IMR-90 (cell line): ENCODE data around the gene MCM3AP. TPM values are rescaled to one million over a fixed set of nuclear protein-coding genes. Genes with fewer than 3 reads are reported as not detected.

ENCODE experiments used
- ATAC-seq: fragments of 200-7000 bp; cut with Tn5 transposase; 2 replicates; pipeline ENCODE4 v1.9.1; 2020; ENCODE audit warnings: low read depth, mild to moderate bottlenecking, moderate library complexity
- BruUV-seq: library from RNA; stranded (reverse); fragments of 400-500 nt; replicated peaks from 2 replicates; lab custom pipeline; 2021; lab: Mats Ljungman, UMichigan
- CTCF ChIA-PET: fragments of 300-600 bp; formaldehyde crosslinking; extraction: SDS; loops from one replicate; lab custom pipeline; 2021; ENCODE audit warnings: antibody characterized with exemption; lab: Yijun Ruan, JAX
- POLR2A ChIA-PET: fragments of 300-600 bp; sonication (Branson Sonifier 250); formaldehyde crosslinking; loops from one replicate; lab custom pipeline; 2022; ENCODE audit warnings: antibody characterized with exemption; ENCODE audit not compliant: unreplicated experiment; lab: Charles Lee
- DNase-seq: peaks from one replicate; pipeline ENCODE4 v3.0.0; 2013
- H2AFZ ChIP-seq: replicated peaks from 2 replicates; pipeline ENCODE3; 2013; ENCODE audit warnings: low read length, mild to moderate bottlenecking; ENCODE audit not compliant: poor library complexity
- H2AK5ac ChIP-seq: 2 replicates; pipeline ENCODE4 v1.6.1; 2013; ENCODE audit warnings: low read depth, low read length, inconsistent platforms
- H2AK9ac ChIP-seq: replicated peaks from 2 replicates; pipeline ENCODE3; 2013; ENCODE audit warnings: mild to moderate bottlenecking, low read depth, low read length, moderate library complexity; ENCODE audit not compliant: poor library complexity
- H2BK120ac ChIP-seq: 2 replicates; pipeline ENCODE4 v1.6.1; 2013; ENCODE audit warnings: low read depth, low read length, inconsistent platforms
- H2BK15ac ChIP-seq: 3 replicates; pipeline ENCODE4 v1.6.1; 2013; ENCODE audit warnings: low read depth, low read length, inconsistent platforms
- H2BK20ac ChIP-seq: 2 replicates; pipeline ENCODE4 v1.6.1; 2013; ENCODE audit warnings: low read depth, mild to moderate bottlenecking, inconsistent platforms, low read length, moderate library complexity
- H2BK5ac ChIP-seq: 2 replicates; pipeline ENCODE4 v1.6.1; 2013; ENCODE audit warnings: mild to moderate bottlenecking, low read depth, low read length, inconsistent platforms; ENCODE audit not compliant: poor library complexity, severe bottlenecking
- H3K14ac ChIP-seq: replicated peaks from 2 replicates; pipeline ENCODE4 v1.6.1; 2013; ENCODE audit warnings: low read depth, low read length, inconsistent platforms
- H3K18ac ChIP-seq: 2 replicates; pipeline ENCODE4 v1.6.1; 2013; ENCODE audit warnings: low read depth, low read length, control low read depth
- H3K23ac ChIP-seq: 2 replicates; pipeline ENCODE4 v1.6.1; 2013; ENCODE audit warnings: low read depth, low read length, inconsistent platforms
- H3K27ac ChIP-seq: 2 replicates; pipeline ENCODE4 v1.5.1; 2013; ENCODE audit warnings: mild to moderate bottlenecking, control low read depth, low read length; ENCODE audit not compliant: insufficient read depth
- H3K27me3 ChIP-seq: 2 replicates; pipeline ENCODE4 v1.6.1; 2013; ENCODE audit warnings: low read length; ENCODE audit not compliant: control insufficient read depth, insufficient read depth
- H3K36me3 ChIP-seq: 2 replicates; pipeline ENCODE4 v1.6.1; 2013; ENCODE audit warnings: low read length, mixed read lengths; ENCODE audit not compliant: control insufficient read depth, insufficient read depth
- H3K4ac ChIP-seq: 2 replicates; pipeline ENCODE4 v1.6.1; 2013; ENCODE audit warnings: low read depth, low read length, inconsistent platforms
- H3K4me1 ChIP-seq: 2 replicates; pipeline ENCODE4 v1.6.1; 2013; ENCODE audit warnings: low read length, mixed read lengths; ENCODE audit not compliant: control insufficient read depth, insufficient read depth
- H3K4me2 ChIP-seq: 2 replicates; pipeline ENCODE4 v1.6.1; 2013; ENCODE audit warnings: low read depth, mild to moderate bottlenecking, control low read depth, low read length, moderate library complexity
- H3K4me3 ChIP-seq: 2 replicates; pipeline ENCODE4 v1.5.1; 2013; ENCODE audit warnings: low read depth, mild to moderate bottlenecking, control low read depth, low read length, moderate library complexity; ENCODE audit not compliant: insufficient read depth
- H3K56ac ChIP-seq: 2 replicates; pipeline ENCODE4 v1.6.1; 2013; ENCODE audit warnings: low read length, inconsistent platforms; ENCODE audit not compliant: insufficient read depth; ENCODE audit errors: extremely low read depth
- H3K79me1 ChIP-seq, 2 experiments: 2 replicates each; pipeline ENCODE4 v1.6.1; 2013; ENCODE audit warnings: low read length in 2 of 2, inconsistent platforms in 1 of 2, low read depth in 1 of 2
- H3K9ac ChIP-seq: 2 replicates; pipeline ENCODE4 v1.6.1; 2013; ENCODE audit warnings: low read depth, low read length, control low read depth
- H3K9me1 ChIP-seq: 2 replicates; pipeline ENCODE4 v1.6.1; 2013; ENCODE audit warnings: low read length, inconsistent platforms; ENCODE audit not compliant: insufficient read depth
- H3K9me3 ChIP-seq: 2 replicates; pipeline ENCODE4 v1.6.1; 2013; ENCODE audit warnings: low read length; ENCODE audit not compliant: control insufficient read depth, insufficient read depth
- H4K20me1 ChIP-seq: 2 replicates; pipeline ENCODE4 v1.6.1; 2013; ENCODE audit warnings: low read length, inconsistent platforms; ENCODE audit not compliant: insufficient read depth
- H4K5ac ChIP-seq: 2 replicates; pipeline ENCODE4 v1.6.1; 2013; ENCODE audit warnings: mild to moderate bottlenecking, low read depth, low read length, control low read depth
- H4K8ac ChIP-seq, 2 experiments: 2 replicates each; pipeline ENCODE4 v1.6.1; 2013; ENCODE audit warnings: low read depth in 2 of 2, low read length in 2 of 2, control low read depth in 1 of 2, inconsistent platforms in 1 of 2
- H4K91ac ChIP-seq: 2 replicates; pipeline ENCODE4 v1.6.1; 2013; ENCODE audit warnings: low read depth, low read length, inconsistent platforms; ENCODE audit not compliant: insufficient read depth
- BHLHE40 ChIP-seq: fragments of 150-350 bp; IDR thresholded peaks from 2 replicates; pipeline ENCODE4 v1.6.1; 2016; ENCODE audit warnings: mild to moderate bottlenecking, low read depth, low read length
- CEBPB ChIP-seq: IDR thresholded peaks from 2 replicates; pipeline ENCODE4 v1.6.1; 2012; ENCODE audit warnings: low read depth, low read length, improper control_type of control experiment
- FOS ChIP-seq: fragments of 150-350 bp; IDR thresholded peaks from 2 replicates; pipeline ENCODE4 v1.6.1; 2016; ENCODE audit warnings: low read depth, low read length
- MXI1 ChIP-seq: IDR thresholded peaks from 2 replicates; pipeline ENCODE4 v1.6.1; 2012; ENCODE audit warnings: low read depth, mild to moderate bottlenecking, low read length, moderate library complexity, borderline replicate concordance
- WGBS, 2 experiments: methylation state at CpG; one replicate each; pipeline versions ENCODE4 v1.1.5 to v1.1.7; 2013; ENCODE audit warnings: missing lambda C conversion rate in 2 of 2; ENCODE audit not compliant: insufficient read length in 1 of 2; ENCODE audit errors: extremely low coverage in 2 of 2; 5-methylcytosine and 5-hydroxymethylcytosine counted together
- dilution Hi-C: fragments of 300-500 bp; cut with HindIII; formaldehyde crosslinking; loops from one replicate; pipeline ENCODE4 v1.14.3; 2018; ENCODE audit warnings: low sequenced_read_pairs; ENCODE audit not compliant: unreplicated experiment
- in situ Hi-C: fragments of 300-500 bp; cut with MboI; formaldehyde crosslinking; loops from 3 replicates; pipeline ENCODE4 v1.14.3; 2019; ENCODE audit warnings: low sequenced_read_pairs, inconsistent platforms, mixed read lengths
- intact Hi-C: fragments of 100-400 bp; cut with micrococcal nuclease; formaldehyde crosslinking; loops from 2 replicates; pipeline ENCODE4 v1.10.0; 2022
- polyA plus RNA-seq, 3 experiments: library from polyadenylated mRNA; depleted of rRNA; stranded (reverse); fragments of >200 nt; gene quantifications; 2 replicates each; pipeline ENCODE4 v1.2.3, GENCODE V29; 2012; ENCODE audit warnings: low replicate concordance in 1 of 3
- total RNA-seq: library from RNA; depleted of rRNA; stranded (reverse); fragments of >200 nt; gene quantifications from 2 replicates; pipeline ENCODE4 v1.2.3, GENCODE V29; 2012
- TF ChIP-seq, protein P1 (sequence below): conservative IDR thresholded peaks from 2 replicates; pipeline ENCODE4 v1.5.1; 2012; ENCODE audit warnings: mild to moderate bottlenecking, low read depth, low read length, improper control_type of control experiment
- TF ChIP-seq, protein P2 (sequence below): fragments of 150-350 bp; IDR thresholded peaks from 2 replicates; pipeline ENCODE4 v1.6.1; 2016; ENCODE audit warnings: low read depth, mild to moderate bottlenecking, low read length, moderate library complexity, borderline replicate concordance

The MCM3AP gene
- total and polyA plus RNA-seq, 2 of the 4 experiments (the other 2 are of a cell fraction) = 46.5 to 63.1 TPM

DNA sequence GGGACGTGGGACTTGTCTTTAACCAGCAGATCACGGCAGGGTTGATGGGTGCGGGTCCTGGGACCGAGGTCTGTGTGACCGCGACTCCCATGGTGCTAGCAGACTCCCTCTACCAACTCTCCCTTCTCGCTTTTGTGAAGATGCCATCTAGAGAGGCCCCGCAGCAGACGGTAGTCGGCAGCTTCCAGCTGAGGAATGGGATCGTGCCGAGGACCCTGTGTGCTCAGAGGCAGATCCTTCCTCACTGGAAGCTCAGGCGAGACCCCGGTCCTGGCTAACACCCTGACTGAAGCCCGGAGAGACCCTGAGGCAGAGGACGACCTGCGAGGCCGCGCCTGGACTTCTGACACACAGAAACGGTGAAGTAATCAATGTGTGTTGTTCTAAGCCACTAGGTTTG, 88.7 kb downstream of the MCM3AP start:
- ChIA-PET POLR2A (no interaction called here), CTCF (no interaction called here)
- Histone ChIP-seq H3K14ac (no peak overlapping the region), H3K27me3 (no peaks in the 10 kb centered on the region), H4K8ac (no peak overlapping the region), H3K9me1 (peaks cover 8% of the 10 kb centered on the region), H3K23ac (no peak overlapping the region), H2AFZ (no peak overlapping the region), H2BK120ac (no peak overlapping the region), H3K4ac (no peak overlapping the region), H3K4me1 (no peaks in the 10 kb centered on the region; the same call in 1 of the 2 replicates), H4K91ac (no peak overlapping the region), H4K5ac (no peak overlapping the region), H3K79me1 (0 out of 4 replicates have a peak, but pooled peaks cover 0 to 3% of the 10 kb centered on the region in 2 experiments), H4K20me1 (no peaks in the 10 kb centered on the region), H2AK5ac (no peak overlapping the region), H3K36me3 (peaks cover 46% of the 10 kb centered on the region), H2BK15ac (no peak overlapping the region), H3K9ac (no peak overlapping the region), H2BK5ac (no peak overlapping the region), H3K4me3 (no peak overlapping the region), H3K27ac (no peak overlapping the region), H2BK20ac (no peak overlapping the region), H3K56ac (no peak overlapping the region), H3K9me3 (no peaks in the 10 kb centered on the region), H2AK9ac (no peak overlapping the region), H3K4me2 (no peak overlapping the region), H3K18ac (no peak overlapping the region)
- intact Hi-C loops (no loop called here), dilution Hi-C loops (no loop called here), in situ Hi-C loops (no loop called here)
- WGBS, 2 experiments = 100% methylated on average over 2 of the region's 20 CpGs; no CpG with 5 or more reads in 1 of the 2 experiments
- ATAC-seq (no peak), DNase-seq (no peak)
- TF ChIP-seq FOS = no peak
- TF ChIP-seq, protein P1, sequence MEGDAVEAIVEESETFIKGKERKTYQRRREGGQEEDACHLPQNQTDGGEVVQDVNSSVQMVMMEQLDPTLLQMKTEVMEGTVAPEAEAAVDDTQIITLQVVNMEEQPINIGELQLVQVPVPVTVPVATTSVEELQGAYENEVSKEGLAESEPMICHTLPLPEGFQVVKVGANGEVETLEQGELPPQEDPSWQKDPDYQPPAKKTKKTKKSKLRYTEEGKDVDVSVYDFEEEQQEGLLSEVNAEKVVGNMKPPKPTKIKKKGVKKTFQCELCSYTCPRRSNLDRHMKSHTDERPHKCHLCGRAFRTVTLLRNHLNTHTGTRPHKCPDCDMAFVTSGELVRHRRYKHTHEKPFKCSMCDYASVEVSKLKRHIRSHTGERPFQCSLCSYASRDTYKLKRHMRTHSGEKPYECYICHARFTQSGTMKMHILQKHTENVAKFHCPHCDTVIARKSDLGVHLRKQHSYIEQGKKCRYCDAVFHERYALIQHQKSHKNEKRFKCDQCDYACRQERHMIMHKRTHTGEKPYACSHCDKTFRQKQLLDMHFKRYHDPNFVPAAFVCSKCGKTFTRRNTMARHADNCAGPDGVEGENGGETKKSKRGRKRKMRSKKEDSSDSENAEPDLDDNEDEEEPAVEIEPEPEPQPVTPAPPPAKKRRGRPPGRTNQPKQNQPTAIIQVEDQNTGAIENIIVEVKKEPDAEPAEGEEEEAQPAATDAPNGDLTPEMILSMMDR = no peak
- no peak for TF ChIP-seq CEBPB
- TF ChIP-seq MXI1 = no peak
- no peak for TF ChIP-seq BHLHE40
- TF ChIP-seq, protein P2, sequence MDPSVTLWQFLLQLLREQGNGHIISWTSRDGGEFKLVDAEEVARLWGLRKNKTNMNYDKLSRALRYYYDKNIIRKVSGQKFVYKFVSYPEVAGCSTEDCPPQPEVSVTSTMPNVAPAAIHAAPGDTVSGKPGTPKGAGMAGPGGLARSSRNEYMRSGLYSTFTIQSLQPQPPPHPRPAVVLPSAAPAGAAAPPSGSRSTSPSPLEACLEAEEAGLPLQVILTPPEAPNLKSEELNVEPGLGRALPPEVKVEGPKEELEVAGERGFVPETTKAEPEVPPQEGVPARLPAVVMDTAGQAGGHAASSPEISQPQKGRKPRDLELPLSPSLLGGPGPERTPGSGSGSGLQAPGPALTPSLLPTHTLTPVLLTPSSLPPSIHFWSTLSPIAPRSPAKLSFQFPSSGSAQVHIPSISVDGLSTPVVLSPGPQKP = no peak
- BruUV-seq = no TSS peak
